Choroid plexus epithelial cell (primary cell): Measurements from ENCODE around the gene TMEM107.

ENCODE experiments used
- DNase-seq: peaks from one replicate; pipeline ENCODE4 v3.0.0-alpha.2; 2010; ENCODE audit warnings: low read depth
- H3K4me3 ChIP-seq: 2 replicates; pipeline ENCODE4 v1.5.1; 2011; ENCODE audit warnings: low read depth, mild to moderate bottlenecking, control low read depth, low read length, moderate library complexity
- CTCF ChIP-seq: conservative IDR thresholded peaks from 2 replicates; pipeline ENCODE4 v1.5.1; 2011; ENCODE audit warnings: low read depth, mild to moderate bottlenecking, control low read depth, inconsistent platforms, low read length, moderate library complexity

TMEM107 gene

GRCh38 chr17:8159459-8160223 is 16.5 kb downstream of the TMEM107 start:
- TF ChIP-seq CTCF = no peak
- DNase-seq = no peak
- H3K4me3 ChIP-seq = no peak overlapping the region

- H3K4me3 ChIP-seq = no peak overlapping the region
- DNase-seq = no peak
- no peak for TF ChIP-seq CTCF
These were observed 17.2 kb downstream of the TMEM107 start for GRCh38 chr17:8159032-8159400.

- TF ChIP-seq CTCF = peak; percentile 89
- DNase-seq = peak; percentile 95
- peak overlapping the region; percentile 1 for H3K4me3 ChIP-seq
These were observed 17.7 kb downstream of the TMEM107 start for GRCh38 chr17:8158267-8159031.

GRCh38 chr17:8156246-8156992 is 19.8 kb downstream of the TMEM107 start:
- DNase-seq = peak; percentile 100
- peak overlapping the region; percentile 90 for H3K4me3 ChIP-seq
- TF ChIP-seq CTCF = peak; percentile 9

- TF ChIP-seq CTCF = no peak
- peak overlapping the region; percentile 90 for H3K4me3 ChIP-seq
- no peak for DNase-seq
These were observed 20.3 kb downstream of the TMEM107 start for GRCh38 chr17:8155996-8156245.

- no peak for TF ChIP-seq CTCF
- H3K4me3 ChIP-seq = peak overlapping the region; percentile 90
- peak; percentile 51 for DNase-seq
These were observed 20.8 kb downstream of the TMEM107 start for GRCh38 chr17:8155231-8155995.
